Measurements from ENCODE around the gene SCN8A.

GRCh38 chr12:51687177-51687576 is 96.1 kb downstream of the SCN8A start:
- TF ChIP-seq EZH2 (IDR thresholded peaks at IDR 0.05; ENCODE audit: borderline replicate concordance): no peak
- TF ChIP-seq, protein P1, sequence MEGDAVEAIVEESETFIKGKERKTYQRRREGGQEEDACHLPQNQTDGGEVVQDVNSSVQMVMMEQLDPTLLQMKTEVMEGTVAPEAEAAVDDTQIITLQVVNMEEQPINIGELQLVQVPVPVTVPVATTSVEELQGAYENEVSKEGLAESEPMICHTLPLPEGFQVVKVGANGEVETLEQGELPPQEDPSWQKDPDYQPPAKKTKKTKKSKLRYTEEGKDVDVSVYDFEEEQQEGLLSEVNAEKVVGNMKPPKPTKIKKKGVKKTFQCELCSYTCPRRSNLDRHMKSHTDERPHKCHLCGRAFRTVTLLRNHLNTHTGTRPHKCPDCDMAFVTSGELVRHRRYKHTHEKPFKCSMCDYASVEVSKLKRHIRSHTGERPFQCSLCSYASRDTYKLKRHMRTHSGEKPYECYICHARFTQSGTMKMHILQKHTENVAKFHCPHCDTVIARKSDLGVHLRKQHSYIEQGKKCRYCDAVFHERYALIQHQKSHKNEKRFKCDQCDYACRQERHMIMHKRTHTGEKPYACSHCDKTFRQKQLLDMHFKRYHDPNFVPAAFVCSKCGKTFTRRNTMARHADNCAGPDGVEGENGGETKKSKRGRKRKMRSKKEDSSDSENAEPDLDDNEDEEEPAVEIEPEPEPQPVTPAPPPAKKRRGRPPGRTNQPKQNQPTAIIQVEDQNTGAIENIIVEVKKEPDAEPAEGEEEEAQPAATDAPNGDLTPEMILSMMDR (IDR thresholded peaks at IDR 0.05; ENCODE audit: poor library complexity): no peak
